Right ventricle myocardium inferior (tissue), 1 donor: ENCODE data around the gene GLOD4. TPM values are rescaled to one million over a fixed set of nuclear protein-coding genes. Genes with fewer than 3 reads are reported as not detected.
A peak's percentile ranks its signal among the peaks of the same experiment; 100 is the strongest.
"Not testable (repeated sequence)": the region's sequence is repeated elsewhere in the genome, so short reads cannot be mapped to it uniquely, and the experiment has no call there.

Experiments
- ATAC-seq: fragments of 200-7000 bp; cut with Tn5 transposase; one replicate; pipeline ENCODE4 v1.9.1; 2020; ENCODE audit warnings: mild to moderate bottlenecking, moderate library complexity
- DNase-seq: peaks from one replicate; pipeline ENCODE4 v3.0.0; 2021; ENCODE audit errors: missing footprints
- intact Hi-C: fragments of 100-400 bp; cut with DNase I; formaldehyde crosslinking; loops from one replicate; pipeline ENCODE4 v1.11.0; 2022
- total RNA-seq: library from RNA; stranded (reverse); fragmentation: NEBNext Ultra II Directional; extraction: Animal tissue kit (Norgen Biotek cat#: 25700); gene quantifications from one replicate; pipeline ENCODE4 v1.2.1, GENCODE V29; 2021
- donor health status: DM: no; HTN: yes; CAD: no; lungs with severe emphysema.

The GLOD4 gene
- total RNA-seq, 1 donor from 2014 or later, result 21.2 TPM

DNA sequence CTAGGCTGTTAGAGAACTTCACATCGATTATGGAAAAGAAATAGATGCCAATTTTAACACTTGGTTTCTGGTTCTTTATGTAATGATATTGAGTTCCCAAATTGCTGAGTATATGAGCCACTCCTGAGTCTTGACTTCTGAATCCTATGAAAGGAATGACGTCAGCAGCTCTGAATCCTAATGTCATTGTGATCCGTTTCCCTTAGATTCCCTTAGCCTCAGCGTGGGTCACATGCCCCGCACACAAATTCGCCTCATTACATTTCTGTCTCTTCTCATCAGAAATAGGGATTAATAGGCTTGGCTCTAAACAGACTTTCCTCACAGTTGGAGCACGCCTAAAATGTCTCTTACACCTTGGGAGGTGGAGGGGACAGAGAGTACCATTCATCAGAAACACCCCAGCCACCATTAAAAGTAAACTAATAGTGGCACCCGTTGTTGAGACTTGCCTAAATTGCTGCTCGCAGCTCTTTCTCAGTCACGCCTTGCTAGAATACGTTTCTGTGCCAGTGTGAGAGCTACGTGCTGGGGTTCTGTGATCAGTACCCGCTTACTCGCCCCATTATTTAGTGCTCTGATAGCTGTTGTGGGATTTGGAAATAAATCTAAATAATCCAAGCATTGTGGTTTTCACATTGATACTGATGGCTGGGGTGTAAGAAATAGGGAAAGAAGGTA is 7.2 kb upstream of the GLOD4 start:
- intact Hi-C loops, result no loop called here
- ATAC-seq, result no peak
- DNase-seq, result no peak

DNA sequence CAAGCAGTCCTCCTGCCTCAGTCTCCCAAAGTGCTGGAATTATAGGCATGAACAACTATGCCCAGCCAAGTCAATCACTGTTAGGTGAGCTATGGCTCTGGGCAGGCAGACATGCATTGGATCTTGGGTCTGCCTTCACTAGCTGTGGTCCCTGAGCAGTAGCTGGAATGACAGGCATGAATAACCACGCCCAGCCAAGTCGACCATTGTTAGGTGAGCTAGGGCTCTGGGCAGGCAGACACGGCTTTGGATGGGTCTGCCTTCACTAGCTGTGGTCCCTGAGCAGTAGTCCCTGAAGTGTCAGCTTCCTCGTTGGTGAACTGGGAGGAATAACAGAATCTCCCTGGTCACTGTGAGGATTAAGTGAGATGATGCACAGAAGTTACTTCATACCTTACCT is 6.5 kb upstream of the GLOD4 start:
- no peak for ATAC-seq
- no peak for DNase-seq
- intact Hi-C loops, result no loop called here

DNA sequence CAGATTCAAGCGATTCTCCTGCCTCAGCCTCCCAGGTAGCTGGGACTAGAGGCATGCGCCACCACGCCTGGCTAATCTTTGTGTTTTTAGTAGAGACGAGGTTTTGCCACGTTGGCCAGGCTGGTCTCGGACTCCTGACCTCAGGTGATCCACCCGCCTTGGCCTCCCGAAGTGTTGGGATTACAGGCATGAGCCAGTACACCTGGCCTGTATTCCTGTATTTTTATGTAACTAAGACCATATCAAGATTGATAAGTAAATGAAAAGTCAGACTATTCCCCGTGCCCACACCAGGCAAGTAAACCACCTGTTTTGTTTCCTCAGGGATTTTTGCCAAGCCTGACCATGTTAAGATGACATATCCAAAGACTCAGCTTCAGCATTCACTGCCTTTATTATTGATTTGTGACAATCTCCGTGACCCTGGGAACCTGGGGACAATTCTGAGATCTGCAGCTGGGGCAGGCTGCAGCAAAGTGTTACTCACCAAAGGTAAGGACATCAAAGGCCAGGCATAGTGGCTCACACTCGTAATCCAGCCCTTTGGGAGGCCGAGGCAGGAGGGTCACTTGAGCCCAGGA is 5.7 kb upstream of the GLOD4 start:
- ATAC-seq (no peak), DNase-seq (no peak)
- intact Hi-C loops, result no loop called here

DNA sequence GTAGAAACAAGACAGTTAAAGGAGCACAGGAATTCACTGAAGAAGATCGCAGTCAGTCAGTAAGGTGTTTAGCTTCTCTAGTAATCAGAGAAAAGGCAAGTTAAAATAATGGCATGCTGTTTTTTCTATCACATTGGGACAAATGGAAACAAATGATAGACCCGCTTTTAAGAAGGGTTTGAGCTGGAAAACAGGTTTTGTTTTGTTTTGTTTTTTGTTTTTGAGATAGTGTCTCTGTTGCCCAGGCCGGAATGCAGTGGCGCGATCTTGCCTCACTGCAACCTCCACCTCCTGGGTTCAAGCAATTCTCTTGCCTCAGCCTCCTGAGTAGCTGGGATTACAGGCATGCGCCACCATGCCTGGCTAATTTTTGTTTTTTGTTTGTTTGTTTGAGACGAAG is 3.8 kb upstream of the GLOD4 start:
- ATAC-seq, DNase-seq, intact Hi-C loops: not testable (repeated sequence)

DNA sequence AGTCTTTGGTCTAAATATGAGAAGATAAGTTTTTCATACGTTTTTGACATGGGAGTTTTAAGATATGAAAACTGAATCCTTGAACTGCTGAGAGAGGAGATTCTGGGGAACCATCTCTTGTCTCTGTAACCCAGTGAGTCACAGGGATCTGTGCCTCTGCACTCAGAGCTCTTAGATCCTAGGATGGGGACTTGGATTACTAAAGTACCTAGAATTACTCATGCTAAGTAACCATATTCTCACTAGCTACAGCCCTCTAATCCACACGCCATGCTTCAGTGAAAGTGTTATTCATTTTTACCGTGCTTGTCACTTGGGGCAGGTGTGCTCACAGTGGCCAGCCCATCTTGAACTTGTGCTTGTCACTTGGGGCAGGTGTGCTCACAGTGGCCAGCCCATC is 2.1 kb upstream of the GLOD4 start:
- DNase-seq (no peak), ATAC-seq (no peak)
- intact Hi-C loops, result no loop called here

- DNase-seq (no peak), ATAC-seq (no peak)
- intact Hi-C loops, result no loop called here
Observed at GRCh38 chr17:778096-778495, 4.0 kb downstream of the GLOD4 start.

- intact Hi-C loops, result no loop called here
- no peak for DNase-seq
- ATAC-seq, result no peak
Observed at GRCh38 chr17:774313-774584, 7.8 kb downstream of the GLOD4 start.

DNA sequence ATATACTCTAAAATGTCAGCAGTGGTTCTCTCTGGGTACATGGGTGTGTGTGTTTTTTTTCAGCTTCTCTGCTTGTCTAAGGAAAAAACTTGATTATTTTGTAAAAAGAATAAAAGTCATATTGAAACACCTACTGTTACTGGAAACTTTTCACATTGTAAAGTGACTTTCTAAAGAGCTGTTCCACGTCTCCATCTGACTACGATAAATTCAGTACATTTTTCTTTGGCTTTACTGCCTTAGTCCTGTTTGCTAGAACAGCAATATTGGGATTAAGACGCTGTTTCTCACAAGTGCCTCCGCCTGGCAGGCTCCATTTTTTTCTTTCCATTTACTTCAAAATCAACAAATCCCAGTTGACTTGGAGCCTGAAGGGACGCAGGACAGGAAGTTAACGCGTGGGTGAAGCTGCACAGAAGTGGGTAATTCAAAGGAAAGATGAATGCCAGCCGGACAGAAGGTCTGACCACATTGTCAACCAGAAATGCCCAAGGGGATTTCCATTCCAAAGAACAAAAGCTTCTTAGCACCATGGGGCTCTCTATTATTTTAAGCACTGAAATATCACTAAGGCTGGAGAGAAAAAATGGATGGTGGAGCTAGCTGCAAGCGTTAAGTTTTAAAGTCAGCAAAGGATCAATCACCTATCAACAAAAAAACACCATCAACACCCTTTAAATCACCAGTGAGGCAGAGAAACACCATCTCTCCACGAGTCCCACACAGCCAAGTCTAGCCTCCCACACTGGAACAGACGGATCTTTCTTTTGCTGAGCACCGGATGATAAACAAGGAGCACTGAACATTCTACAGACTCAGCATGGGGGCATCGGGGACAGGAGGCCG is 8.4 kb downstream of the GLOD4 start:
- intact Hi-C loops, result no loop called here
- ATAC-seq (no peak), DNase-seq (no peak)

DNA sequence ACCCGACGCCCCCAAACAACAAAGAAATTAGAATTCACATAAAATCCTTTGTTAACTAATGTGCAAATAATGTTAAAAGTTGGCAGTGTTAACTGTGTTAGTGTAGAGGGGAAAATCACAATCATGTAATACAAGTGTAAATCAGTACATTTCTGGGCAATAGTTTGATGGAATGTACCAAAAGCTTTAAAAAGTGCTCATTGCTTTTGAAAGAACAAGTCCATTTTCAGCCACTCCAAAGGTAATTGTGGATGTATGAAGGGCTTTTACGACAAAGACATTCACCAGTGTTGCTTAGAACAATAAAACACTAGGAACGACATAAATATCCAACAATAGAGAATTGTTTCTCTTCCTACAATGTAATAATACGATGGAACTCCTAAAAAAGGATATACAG is 9.1 kb downstream of the GLOD4 start:
- no peak for ATAC-seq
- intact Hi-C loops, result no loop called here
- DNase-seq, result no peak

GRCh38 chr17:767076-767475 is 15.0 kb downstream of the GLOD4 start:
- intact Hi-C loops, result no loop called here
- DNase-seq (no peak), ATAC-seq (no peak)

DNA sequence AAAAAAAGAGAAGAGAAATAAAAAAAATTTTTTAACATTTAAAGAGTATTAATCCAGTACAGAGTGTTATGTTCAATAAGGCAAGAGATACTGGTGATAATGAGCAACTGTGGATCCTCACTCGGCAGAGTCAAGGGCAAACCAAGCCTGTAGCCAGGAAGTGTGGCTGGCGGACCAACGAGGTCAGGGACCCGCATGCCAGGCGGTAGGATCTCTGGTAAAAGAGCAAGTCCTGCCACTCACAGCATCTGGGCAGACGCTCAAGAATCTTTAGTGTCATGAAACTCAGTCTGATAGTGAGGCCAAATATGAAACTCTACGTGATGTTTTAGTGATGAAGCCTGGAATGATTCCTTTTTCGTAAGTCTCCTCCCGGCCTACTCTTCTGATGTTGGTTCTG is 21.7 kb downstream of the GLOD4 start:
- ATAC-seq (peak; percentile 83), DNase-seq (no peak)
- intact Hi-C loops, result no loop called here

- ATAC-seq, result no peak
- DNase-seq, result no peak
- intact Hi-C loops, result no loop called here
Observed at GRCh38 chr17:759964-760363, 22.1 kb downstream of the GLOD4 start.

GRCh38 chr17:756010-756567 is 26.0 kb downstream of the GLOD4 start:
- ATAC-seq, DNase-seq, intact Hi-C loops: not testable (repeated sequence)

DNA sequence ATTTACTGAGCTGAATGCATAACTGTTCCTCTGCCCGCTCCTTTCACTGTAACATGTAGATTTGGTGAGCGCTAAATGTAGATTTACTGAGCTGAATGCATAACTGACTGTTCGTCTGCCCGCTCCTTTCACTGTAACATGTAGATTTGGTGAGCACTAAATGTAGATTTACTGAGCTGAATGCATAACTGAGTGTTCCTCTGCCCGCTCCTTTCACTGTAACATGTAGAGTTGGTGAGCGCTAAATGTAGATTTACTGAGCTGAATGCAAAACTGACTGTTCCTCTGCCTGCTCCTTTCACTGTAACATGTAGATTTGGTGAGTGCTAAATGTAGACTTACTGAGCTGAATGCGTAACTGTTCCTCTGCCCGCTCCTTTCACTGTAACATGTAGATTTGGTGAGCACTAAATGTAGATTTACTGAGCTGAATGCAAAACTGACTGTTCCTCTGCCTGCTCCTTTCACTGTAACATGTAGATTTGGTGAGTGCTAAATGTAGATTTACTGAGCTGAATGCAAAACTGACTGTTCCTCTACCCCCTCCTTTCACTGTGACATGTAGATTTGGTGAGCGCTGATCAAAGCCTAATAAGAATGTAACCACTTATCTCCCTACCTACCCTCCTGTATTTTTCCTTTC is 26.6 kb downstream of the GLOD4 start:
- intact Hi-C loops, DNase-seq, ATAC-seq: not testable (repeated sequence)

- ATAC-seq (no peak), DNase-seq (no peak)
- intact Hi-C loops, result no loop called here
Observed at GRCh38 chr17:753418-753817, 28.7 kb downstream of the GLOD4 start.

DNA sequence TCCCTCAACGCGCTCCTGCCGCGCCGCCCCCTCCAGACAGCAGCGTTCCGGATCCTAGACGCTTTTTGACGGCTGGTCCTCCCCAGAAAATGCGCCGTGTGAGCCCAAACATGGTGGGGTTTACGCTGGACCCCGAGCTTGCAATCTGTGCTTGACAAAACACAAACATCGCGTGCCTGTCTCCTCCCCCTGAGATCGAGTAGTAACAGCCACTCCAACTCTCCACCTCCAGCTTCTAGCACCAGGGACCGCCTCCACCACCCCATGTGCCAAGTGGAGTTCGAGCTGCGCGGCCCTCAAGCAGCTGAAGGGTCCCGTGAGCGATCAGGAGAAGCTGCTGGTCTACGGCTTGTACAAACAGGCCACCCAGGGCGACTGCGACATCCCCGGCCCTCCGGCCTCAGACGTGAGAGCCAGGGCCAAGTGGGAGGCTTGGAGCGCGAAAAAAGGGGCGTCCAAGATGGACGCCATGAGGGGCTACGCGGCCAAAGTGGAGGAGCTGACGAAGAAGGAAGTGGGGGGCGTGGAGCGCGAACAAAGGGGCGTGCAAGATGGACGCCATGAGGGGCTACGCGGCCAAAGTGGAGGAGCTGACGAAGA is 29.4 kb downstream of the GLOD4 start:
- DNase-seq (peak; percentile 86), ATAC-seq (peak; percentile 83)
- intact Hi-C loops, result no loop called here

DNA sequence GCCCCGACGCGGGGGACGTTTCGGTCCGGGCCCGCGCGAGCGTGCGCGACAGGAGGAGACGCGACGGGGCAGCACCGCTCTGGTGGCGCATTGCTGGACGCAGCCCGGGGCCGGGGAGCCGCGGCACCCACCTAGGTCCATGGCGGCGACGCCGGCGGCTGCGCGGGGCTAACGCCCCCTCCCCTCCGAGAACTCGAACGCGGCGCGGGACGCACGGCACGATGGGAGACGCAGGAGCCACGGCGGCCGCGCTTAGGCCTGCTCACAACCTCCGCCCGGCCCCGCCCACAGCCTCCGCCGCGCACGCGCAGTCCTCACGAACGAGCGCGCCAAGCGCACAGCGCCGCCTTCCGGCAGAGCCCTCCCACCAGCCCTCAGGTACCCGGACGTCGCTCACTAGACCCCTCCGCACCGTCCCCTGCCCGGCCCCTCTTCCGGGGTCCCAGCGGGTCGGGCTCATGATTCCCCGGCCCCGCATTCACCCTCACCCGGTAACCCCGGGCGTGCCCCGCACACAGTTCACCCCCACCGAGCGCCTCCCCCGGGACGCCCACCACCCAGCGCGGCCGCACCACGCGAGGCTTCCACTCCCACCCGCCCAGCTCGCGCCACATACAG is 30.0 kb downstream of the GLOD4 start, which contains the start of gene GEMIN4:
TSS of gene GEMIN4 (minus strand) at position 263 of the 618 bp plus-strand sequence. CDS start at position 141, 122 bp downstream.
- intact Hi-C loops, result no loop called here
- ATAC-seq, result peak; percentile 94

DNA sequence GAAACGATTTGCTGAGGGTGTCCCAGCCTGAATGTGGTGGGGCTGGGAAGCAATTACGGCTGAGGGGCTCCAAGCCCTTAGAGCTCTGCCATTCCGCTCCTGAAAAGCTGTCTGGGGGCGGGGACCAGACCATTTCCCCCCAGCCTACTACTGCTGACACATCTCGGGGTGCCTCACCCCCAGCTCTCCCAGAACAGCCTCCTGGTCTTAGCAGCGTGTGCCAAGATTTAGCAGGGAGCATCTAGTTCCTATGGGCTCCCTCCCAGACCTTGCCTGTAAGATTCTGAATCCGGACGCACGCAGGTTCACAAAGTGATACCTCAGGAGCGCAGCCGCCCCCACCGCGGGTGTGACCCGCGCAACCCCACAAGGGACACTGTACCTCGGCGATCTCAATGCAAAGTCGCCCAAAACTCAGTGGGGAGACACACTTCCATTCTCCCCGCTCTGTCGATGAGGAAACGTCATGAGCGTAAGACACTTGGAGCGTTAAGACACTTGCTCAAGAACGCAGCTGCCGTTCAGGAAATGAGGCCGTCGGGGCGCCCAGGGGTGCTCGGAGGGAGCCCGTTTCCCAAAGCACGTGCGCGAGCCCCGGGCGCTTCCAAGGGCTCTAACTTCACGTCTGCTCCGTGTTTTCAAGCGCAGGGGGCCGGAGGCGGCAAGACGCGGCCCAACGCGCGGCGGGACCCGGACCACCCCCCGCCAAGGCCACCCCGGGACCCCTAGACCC is 30.6 kb downstream of the GLOD4 start:
- DNase-seq (no peak), ATAC-seq (peak; percentile 4)
- intact Hi-C loops, result no loop called here

More for the DNA sequence above, 30.0 kb downstream of the GLOD4 start, which contains the start of gene GEMIN4:
- DNase-seq, result peak; percentile 98
